ENCODE results near the gene NOXO1.
"Not testable (repeated sequence)": the region's sequence is repeated elsewhere in the genome, so short reads cannot be mapped to it uniquely, and the experiment has no call there.

Gene NOXO1

DNA sequence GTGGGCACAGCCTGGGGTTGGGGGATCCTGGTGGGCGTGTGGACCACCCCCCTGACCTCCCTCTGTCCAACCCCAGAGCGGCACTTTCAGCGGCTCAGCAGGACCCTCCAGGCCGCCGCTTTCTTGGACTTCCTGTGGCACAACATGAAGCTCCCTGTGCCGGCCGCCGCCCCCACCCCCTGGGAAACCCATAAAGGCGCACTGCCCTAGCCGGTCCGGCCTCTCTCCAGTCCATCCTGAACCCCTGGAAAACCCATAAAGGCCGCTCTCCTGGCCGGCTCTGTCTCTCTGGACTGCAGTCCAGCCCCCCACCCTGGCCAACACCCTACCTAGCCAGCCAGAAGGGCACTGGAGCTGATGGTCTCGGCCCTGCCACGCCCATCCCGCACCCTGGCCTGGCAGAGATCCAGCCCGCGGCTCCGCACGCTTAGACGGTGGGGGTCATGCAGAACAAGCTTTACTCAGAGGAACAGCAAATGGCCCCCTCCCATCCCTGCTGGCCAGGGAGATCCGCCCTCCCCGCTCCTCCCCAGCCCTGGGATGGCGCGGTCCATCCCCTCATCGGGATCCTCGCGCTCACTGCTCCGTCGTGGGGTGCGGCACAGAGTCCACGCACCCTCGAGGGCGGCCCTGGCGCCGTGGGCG is 2.7 kb downstream of the NOXO1 start:
- no peak for FAIRE-seq

DNA sequence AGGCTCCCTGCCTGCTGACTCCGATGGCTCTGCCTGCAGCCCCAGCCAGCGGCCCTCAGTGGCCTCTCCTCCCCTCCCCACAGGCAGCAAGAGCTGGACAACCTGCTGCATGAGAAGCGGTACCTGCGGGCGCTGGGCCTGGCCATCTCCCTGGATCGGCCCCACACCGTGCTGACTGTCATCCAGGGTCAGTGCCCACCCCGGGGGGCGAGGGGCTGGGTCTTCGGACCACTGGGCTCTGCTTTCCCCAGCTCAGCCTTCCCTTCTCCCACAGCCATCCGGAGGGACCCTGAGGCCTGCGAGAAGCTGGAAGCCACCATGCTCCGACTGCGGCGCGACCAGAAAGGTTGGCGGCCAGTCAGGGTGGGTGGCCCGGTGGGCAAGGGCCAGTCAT is 3.4 kb downstream of the NOXO1 start:
- FAIRE-seq, result no peak

DNA sequence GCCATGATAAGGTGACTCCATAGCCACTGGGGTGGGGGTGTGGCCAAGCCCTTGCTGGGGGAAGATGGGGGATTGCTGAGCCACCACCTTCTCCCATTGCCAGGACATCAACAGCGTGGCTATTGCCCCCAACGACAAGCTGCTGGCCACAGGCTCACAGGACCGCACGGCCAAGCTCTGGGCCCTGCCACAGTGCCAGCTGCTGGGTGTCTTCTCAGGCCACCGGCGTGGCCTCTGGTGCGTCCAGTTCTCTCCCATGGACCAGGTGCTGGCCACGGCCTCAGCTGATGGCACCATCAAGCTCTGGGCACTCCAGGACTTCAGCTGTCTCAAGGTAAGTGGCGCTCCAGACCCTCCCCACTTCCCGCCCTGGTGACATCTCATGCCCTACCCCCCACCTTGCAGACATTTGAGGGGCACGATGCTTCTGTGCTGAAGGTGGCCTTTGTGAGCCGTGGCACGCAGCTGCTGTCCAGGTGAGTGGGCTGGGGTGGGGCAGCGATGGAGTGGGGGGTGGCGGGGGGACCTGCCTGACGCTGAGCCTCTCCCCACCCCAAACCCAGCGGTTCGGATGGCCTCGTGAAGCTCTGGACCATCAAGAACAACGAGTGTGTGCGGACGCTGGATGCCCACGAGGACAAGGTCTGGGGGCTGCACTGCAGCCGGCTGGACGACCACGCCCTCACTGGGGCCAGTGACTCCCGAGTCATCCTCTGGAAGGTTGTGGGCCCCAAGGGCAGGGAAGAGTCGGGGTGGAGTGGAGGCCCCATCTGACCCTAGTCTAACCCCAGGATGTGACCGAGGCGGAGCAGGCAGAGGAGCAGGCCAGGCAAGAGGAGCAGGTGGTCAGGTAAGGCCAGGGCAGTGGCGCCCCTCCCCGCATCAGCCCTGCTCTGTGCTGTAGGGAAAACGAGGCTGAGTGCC is 4.1 kb downstream of the NOXO1 start:
- no peak for FAIRE-seq

DNA sequence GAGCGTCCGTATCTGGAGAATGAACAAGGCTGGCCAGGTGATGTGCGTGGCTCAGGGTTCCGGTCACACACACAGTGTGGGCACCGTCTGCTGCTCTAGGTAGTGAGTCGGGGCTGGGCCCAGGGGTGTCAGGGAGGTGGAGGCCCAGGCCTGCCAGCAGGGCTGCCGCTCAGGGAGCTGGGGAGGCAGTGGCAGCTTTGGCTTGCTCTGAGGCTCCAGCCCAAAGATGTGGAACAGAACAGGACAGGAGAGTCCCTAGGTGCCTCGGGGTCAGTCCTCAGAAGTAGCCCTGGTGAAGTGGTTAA is 5.1 kb downstream of the NOXO1 start:
- no peak for FAIRE-seq

DNA sequence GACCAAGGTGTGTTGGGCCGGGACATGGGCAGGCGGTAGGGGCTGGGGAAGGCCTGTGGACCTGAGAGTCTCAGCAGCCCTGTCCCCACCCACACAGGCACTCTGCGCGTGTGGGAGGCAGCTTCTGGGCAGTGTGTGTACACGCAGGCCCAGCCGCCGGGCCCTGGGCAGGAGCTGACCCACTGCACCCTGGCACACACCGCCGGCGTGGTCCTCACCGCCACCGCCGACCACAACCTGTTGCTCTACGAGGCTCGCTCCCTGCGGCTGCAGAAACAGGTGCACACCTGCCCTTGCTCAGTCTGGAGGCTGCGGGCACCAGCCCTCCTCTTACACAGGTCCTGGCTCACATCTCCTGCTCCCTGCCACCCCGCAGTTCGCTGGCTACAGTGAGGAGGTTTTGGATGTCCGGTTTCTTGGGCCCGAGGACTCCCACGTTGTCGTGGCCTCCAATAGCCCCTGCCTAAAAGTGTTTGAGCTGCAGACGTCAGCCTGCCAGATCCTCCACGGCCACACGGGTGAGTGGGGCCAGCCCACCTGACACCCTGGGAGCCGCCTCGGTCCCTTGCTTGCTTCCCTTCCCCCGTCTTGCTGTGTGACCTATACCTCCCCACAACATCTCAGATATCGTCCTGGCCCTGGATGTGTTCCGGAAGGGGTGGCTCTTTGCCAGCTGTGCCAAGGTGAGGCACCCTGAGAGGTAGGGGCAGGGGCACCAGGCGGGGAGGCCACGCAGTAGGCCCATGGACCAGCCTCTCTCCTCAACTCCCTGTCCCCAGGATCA is 5.6 kb downstream of the NOXO1 start:
- FAIRE-seq, result no peak

DNA sequence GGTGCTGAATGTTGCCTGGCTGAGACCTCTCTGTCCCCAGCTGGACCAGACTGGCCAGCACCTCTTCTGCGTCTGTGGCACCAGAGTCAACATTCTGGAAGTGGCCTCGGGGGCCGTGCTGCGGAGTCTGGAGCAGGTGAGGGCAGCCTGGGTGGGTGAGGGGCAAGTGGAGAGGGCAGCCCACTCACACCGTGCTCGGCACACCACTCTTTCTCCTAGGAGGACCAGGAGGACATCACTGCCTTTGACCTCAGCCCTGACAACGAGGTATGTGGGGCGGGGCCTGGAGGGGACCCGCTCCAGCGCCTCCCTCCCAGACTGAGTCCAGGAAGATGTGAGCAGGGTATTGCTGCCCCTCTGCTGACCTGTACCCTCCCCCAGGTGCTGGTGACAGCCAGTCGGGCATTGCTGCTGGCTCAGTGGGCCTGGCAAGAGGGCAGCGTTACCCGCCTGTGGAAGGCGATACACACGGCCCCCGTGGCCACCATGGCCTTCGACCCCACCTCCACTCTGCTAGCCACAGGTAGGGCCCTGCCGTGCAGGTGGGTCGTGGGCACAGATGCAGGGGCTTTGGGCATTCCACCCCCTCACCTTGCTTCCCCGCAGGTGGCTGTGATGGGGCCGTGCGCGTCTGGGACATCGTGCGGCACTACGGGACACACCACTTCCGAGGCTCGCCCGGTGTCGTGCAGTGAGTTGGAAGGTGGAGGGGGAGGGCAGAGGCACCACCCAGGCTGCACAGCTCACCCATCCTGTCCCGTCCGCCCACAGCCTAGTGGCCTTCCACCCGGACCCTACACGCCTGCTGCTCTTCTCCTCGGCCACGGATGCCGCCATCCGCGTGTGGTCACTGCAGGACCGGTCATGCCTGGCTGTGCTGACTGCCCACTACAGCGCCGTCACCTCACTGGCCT is 6.9 kb downstream of the NOXO1 start:
- no peak for FAIRE-seq

DNA sequence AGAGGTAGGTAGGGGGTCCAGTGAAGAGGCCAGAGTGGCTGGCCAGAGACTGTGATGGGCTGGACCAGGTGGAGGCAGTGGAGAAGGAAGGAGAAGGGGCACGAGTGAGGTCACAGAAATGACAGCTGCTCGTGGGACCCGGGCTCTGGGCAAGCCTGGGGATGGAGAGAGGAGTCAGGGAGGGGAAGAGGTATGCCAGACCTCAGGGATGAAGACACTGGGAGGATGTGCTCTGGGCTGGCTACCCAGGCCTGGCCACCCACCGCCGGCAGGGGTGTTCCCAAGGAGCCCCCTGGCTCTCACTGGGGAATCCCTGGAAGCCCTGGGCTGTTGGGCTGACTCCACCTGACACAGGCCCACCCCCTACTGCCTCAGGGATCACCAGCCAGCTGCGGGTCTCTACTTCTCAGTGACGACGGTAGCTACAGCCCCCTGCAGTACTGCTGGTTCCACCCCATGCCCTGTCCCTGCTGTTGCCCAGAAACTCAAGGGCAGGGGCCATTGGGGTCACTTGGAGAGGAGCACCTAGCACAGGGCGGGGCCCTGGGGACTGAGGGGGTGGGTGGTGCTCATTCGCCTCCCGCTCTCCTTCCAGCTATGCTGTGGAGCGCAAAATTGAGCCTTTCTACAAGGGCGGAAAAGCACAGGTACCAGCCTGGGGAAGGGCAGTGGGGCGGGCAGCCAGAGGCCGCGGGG is 7.7 kb downstream of the NOXO1 start:
- no peak for FAIRE-seq

DNA sequence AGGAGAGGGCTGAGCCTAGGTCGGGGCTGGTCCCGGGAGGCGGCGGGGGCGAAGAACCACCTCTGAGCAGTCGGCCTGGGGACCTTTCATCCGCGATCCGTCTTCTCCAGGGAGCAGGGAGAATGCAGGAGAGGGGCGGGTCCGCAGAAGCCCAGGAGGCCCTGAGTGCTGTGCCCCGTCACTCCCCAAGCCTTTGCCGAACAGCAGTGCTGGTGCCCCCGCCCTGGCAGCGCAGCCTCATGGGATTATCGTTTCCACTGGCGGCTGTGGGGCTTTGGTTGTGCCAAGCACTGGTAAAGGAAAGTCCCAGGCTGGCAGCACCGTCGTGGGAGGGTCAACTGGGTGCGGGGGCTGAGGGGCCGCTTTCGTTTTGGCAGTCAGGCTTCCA is 8.8 kb downstream of the NOXO1 start:
- no peak for FAIRE-seq

DNA sequence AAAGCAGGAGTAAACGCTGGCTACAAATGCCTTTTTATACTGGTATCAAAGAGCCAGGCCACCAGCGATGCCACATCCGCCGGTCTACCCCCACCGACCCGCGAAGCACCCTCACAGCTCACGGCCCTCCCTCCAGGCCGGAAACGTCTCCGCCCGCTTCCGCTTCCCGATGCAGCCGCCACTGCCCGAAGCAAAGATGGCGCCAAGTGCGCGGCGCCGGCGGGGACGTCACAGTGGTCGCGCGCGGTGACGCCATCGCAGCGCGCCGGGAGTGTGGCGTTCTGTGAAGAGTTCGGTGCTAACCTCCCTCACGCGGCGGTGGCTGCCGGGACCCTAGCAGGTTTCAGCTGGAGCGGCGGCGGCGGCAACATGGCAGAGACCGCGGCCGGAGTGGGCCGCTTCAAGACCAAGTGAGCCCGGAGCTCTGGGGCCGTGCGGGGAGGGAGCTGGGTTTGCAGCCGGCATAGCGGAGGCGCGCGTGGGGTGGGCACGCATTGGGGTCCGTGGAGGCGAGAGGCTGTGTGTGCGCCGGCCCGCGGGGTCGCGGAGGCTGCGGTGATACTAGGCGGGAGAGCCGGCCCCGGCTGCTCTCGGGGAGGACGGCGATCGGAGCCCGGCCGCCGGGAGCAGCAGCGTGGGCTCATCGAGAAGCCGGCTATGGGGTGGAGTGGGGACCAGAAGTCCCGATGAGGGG is 9.3 kb downstream of the NOXO1 start, which contains the start of gene TBL3:
TBL3 (plus strand) TSS at position 258 of the 694 bp plus-strand sequence; CDS start at position 370, 112 bp downstream.
- FAIRE-seq, result peak; percentile 65

DNA sequence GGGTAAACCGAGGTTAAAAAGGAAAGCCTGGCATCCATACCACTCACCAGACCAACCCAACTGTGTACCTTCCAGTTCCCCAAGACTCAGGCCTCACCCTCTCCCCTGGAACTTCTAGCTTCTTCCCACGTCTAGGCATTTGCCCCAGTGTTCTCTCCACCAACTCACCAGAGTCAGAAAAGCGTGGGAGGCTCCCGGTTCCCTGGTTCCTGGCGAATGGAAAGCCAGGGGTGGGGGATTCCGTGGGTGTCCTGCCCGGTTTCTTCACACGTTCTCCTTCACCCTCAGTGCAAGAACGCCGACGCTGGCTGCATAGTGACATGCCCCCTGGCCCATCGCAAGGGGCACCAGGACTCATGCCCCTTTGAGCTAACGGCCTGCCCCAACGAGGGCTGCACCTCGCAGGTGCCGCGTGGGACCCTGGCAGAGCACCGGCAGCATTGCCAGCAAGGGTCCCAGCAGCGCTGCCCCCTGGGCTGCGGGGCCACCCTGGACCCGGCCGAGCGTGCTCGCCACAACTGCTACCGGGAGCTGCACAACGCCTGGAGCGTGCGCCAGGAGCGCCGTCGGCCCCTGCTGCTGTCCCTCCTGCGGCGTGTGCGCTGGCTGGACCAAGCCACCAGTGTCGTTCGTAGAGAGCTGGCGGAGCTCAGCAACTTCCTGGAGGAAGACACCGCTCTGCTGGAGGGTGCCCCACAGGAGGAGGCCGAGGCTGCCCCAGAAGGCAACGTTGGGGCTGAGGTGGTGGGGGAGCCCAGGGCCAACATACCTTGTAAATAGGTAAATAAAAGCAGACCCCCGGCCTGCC is 12.9 kb downstream of the NOXO1 start:
- FAIRE-seq, result no peak

DNA sequence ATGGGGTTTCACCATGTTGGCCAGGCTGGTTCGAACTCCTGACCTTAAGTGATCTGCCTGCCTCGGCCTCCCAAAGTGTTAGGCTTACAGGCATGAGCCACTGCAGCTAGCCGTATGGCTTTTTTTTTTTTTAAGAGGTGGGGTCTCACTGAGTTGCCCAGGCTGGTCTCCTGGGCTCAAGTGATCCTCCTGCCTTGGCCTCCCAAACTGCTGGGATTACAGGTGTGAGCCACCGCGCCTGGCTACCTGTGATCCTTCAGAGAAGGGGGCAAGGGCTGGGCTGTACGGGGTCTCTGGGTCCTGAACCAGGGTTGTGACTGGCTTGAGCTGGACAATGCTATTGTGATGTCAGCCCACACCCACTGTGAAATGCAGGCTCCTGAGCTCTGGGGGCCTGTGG is 14.8 kb downstream of the NOXO1 start, which contains the start of gene RNF151:
RNF151 (plus strand) TSS at position 397 of the 400 bp plus-strand sequence. CDS start 26 bp downstream, outside the sequence.
- no peak for FAIRE-seq

DNA sequence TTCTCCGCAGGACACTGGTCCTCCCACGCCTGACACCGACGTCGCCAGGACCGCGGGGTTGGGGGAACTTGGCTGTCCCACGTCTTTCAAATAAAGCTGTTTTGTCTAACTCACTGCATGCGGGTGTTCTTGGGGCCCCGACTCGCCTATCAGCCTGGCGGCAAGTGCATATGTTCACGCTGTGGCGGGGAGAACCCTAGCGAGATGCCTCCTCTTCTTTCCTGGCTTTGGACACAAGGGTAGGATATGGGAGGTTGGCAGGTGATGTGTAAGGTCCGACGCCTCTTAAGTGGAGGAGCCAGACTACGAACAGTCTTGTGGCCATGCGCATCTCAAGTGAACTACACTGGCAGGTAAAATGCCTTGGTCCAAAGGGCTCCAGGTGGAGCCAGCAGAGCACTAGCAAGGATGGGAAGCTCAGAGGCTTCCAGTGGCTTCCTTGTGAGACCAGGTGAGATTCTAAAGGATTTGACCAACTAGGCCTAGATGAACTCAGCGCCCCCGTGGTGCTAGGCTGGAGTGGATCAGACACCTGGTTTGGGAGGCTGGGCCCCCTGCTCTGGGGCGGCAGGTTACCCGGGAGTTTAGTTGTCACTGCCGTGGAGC is 15.8 kb downstream of the NOXO1 start:
- no peak for FAIRE-seq

DNA sequence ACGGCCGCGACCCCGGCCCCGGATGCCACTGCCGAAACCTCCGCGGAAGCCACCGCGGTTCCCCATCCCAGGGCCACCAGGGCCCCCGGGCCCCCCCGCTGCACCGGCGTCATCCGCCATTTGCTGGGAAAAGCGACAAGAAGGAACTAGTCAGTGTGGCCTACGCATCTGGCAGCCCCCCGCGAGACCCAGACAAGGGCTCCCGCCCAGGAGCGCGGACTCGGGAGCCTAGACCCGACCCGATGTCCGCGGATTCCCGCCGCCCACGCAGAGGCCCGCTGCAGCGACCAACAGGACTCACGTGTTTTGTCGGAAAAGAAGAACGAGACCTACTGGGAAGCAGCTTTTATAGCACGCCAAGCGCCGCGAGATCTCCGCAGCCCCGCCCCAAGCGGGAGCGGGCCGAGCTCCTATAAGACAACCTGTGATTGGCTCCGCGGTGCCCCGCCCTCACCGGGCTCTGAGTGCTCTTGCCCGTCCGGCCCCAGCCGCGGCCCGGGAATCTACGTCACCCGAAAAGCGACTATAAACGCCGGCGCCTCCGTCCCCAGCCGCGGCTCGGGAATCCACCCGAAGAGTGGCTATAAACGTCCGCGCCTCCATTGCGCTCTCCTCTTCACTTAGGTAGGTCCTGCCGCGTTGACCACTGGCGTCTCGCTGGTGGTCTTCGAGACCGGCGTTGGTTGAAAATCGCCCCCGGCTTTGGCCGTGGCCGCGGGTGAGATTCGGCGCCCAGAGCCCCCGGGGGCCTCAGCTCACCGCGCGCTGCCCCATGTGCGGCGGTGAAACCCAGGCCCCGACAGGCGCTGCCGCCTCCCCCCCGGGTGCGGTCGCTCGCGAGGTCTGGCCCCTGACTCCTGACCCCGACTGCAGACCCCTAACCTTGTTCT is 16.5 kb downstream of the NOXO1 start, which contains the start of gene RPS2:
RPS2 (minus strand) TSS at position 321 of the 890 bp plus-strand sequence; CDS start at position 120, 201 bp downstream.
- FAIRE-seq, result peak; percentile 97

DNA sequence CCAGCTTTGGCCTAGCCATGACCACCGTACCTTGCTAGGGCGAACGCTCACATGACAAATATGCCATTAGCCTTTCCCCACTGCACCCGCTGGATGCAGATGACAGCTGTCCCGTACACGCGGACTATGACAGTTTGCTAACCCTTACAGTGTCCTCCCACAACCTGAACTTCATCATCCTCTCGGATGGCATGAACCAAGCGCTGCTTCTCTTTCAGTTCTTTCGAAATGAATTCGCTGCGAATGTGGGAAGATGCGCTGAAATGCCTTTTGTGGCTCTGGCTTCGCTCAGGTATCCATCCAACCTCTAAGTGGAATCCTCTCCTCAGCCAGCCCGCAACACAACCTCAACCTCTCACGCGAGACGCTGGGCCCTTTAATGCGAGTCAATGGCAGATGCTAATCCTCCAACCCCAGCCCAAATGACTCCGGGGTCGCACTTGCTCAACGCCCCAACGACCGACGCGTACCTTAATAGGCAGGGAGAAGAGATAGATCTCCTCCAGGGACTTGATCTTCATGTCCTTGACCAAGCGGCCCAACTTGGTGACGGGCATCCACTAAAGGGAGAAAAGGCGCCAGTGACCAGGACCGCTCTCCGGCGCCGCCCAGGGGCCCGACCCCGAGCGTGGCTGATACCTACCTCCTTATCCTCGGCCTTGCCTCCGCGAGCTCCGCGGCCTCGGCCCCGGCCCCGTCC is 17.3 kb downstream of the NOXO1 start:
- no peak for FAIRE-seq

DNA sequence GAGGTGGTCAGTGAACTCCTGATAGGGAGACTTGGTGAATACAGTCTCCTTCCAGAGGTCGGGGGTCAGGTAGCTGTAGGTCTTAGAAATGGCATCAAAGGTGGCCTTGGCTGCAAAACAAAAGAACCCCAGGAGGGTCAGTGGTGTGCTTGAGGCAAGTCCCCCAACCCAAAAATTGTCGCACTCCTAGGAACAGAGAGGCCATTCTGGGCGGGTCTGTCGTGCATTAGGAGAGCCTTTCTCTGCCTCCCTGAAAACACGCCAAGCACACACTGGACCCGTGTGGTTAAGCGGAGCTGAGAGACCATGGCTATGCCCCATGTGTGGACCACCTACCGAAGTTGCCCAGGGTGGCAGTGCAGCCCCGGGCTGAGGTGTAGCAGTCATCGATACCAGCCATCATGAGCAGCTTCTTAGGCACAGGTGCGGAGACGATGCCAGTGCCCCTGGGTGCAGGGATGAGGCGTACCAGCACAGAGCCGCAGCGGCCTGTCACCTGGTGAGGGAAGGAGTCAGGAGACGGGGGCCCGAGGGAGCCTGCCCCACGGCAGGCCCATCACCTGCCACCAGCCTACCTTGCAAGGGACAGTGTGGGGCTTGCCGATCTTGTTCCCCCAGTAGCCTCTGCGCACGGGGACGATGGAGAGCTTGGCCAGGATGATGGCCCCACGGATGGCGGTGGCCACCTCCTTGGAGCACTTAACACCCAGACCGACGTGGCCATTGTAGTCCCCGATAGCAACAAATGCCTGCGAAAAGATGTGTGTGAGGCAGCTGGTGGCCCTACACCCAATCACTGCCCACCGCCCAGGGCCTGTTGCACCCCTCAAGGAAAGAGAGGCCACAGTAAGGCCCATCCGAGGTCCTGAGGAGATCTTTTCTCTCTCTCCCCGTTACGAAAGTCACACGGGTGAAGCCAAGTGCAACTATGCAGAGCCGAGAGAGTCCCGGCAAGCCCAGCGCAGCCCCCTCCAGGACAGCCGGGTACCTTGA is 18.8 kb downstream of the NOXO1 start:
- not testable (repeated sequence) for FAIRE-seq

DNA sequence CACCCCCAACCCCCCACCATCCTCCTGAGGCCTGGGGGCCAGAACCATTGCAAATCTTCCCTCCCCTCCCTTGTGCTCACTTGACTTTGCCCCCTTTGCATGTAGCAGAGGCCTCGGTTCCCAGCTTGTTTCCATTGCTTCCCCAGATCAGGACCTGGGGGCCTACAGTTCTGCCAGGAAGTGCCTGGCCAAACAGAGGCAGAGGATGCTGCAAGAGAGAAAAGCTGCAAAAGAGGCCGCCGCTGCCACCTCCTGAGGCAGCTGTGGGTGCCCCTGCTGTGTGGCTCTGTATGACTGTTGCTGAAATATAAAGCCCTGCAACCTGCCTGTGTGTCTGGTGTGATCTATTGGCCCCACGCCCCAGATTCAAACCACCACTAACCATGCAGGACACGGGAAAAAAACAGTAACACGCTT is 19.6 kb downstream of the NOXO1 start:
- peak; percentile 50 for FAIRE-seq
